ENCODE results near the gene PHACTR3.

PHACTR3 gene

GRCh38 chr20:59682603-59683002 is 78.3 kb downstream of the PHACTR3 start:
- Histone ChIP-seq H3K18ac (ENCODE audit: low read length) (no peak overlapping the region), H3K27me3 (ENCODE audit: insufficient read depth, low read length, poor library complexity) (no peaks in the 10 kb centered on the region), H2BK120ac (ENCODE audit: low read depth, low read length) (no peak overlapping the region), H2BK5ac (ENCODE audit: low read length) (no peak overlapping the region), H3K4me1 (ENCODE audit: control insufficient read depth, low read depth, low read length) (no peaks in the 10 kb centered on the region), H3K9ac (ENCODE audit: low read length) (no peak overlapping the region), H3K4ac (ENCODE audit: low read depth, low read length) (no peak overlapping the region), H3K23ac (ENCODE audit: low read length) (no peak overlapping the region), H3K4me2 (ENCODE audit: low read length) (no peak overlapping the region), H3K56ac (ENCODE audit: low read length) (no peak overlapping the region), H3K27ac (ENCODE audit: low read depth, low read length) (no peak overlapping the region), H3K4me3 (ENCODE audit: low read length) (no peak overlapping the region), H3K79me2 (ENCODE audit: control insufficient read depth, insufficient read depth, low read length) (no peaks in the 10 kb centered on the region), H3K36me3 (ENCODE audit: control insufficient read depth, insufficient read depth, low read length) (no peaks in the 10 kb centered on the region), H4K8ac (ENCODE audit: low read depth, low read length) (no peak overlapping the region), H3K79me1 (ENCODE audit: low read length) (no peaks in the 10 kb centered on the region), H4K5ac (ENCODE audit: low read length) (no peak overlapping the region), H2AK5ac (ENCODE audit: low read length) (no peak overlapping the region), H2BK15ac (replicated peaks; ENCODE audit: low read depth) (no peak overlapping the region)
- no peak for DNase-seq
- no CpG with 5 or more reads among the region's 10 CpGs for WGBS (ENCODE audit: extremely low coverage, insufficient coverage, low lambda C conversion rate)

DNA sequence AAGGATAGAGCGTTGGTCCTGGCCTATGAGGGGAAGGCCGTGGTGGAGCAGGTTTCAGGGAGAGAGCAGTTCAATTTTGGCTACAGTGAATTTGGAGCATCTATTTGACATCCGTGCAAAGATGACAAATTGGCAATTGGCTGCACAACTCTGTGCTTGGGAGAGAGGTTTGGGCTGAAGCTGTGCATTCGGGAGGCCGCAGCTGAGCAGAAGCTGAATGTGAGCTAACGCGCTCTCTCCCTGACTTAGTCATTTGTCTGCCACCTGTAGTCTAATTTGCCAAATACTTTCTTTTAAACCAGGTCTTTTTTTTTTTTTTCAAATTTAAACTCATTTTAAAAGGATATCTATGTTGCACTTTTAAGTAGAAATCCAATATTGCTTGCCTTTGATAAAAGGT is 78.8 kb downstream of the PHACTR3 start:
- Histone ChIP-seq H3K79me2 (ENCODE audit: control insufficient read depth, insufficient read depth, low read length) (no peaks in the 10 kb centered on the region), H3K4me3 (ENCODE audit: low read length) (no peak overlapping the region), H3K4ac (ENCODE audit: low read depth, low read length) (no peak overlapping the region), H2BK15ac (replicated peaks; ENCODE audit: low read depth) (no peak overlapping the region), H3K27me3 (ENCODE audit: insufficient read depth, low read length, poor library complexity) (no peaks in the 10 kb centered on the region), H2BK120ac (ENCODE audit: low read depth, low read length) (no peak overlapping the region), H3K4me2 (ENCODE audit: low read length) (no peak overlapping the region), H3K27ac (ENCODE audit: low read depth, low read length) (no peak overlapping the region), H3K79me1 (ENCODE audit: low read length) (no peaks in the 10 kb centered on the region), H4K8ac (ENCODE audit: low read depth, low read length) (no peak overlapping the region), H3K56ac (ENCODE audit: low read length) (no peak overlapping the region), H3K4me1 (ENCODE audit: control insufficient read depth, low read depth, low read length) (no peaks in the 10 kb centered on the region), H2AK5ac (ENCODE audit: low read length) (no peak overlapping the region), H3K36me3 (ENCODE audit: control insufficient read depth, insufficient read depth, low read length) (no peaks in the 10 kb centered on the region), H3K23ac (ENCODE audit: low read length) (no peak overlapping the region), H3K9ac (ENCODE audit: low read length) (no peak overlapping the region), H2BK5ac (ENCODE audit: low read length) (no peak overlapping the region), H3K18ac (ENCODE audit: low read length) (no peak overlapping the region), H4K5ac (ENCODE audit: low read length) (no peak overlapping the region)
- DNase-seq, result no peak
- no CpG with 5 or more reads among the region's 7 CpGs for WGBS (ENCODE audit: extremely low coverage, insufficient coverage, low lambda C conversion rate)

GRCh38 chr20:59684685-59685242 is 80.4 kb downstream of the PHACTR3 start:
- Histone ChIP-seq H3K4ac (ENCODE audit: low read depth, low read length) (no peak overlapping the region), H3K79me1 (ENCODE audit: low read length) (no peaks in the 10 kb centered on the region), H2AK5ac (ENCODE audit: low read length) (no peak overlapping the region), H2BK120ac (ENCODE audit: low read depth, low read length) (no peak overlapping the region), H3K27me3 (ENCODE audit: insufficient read depth, low read length, poor library complexity) (no peaks in the 10 kb centered on the region), H2BK5ac (ENCODE audit: low read length) (no peak overlapping the region), H3K9ac (ENCODE audit: low read length) (no peak overlapping the region), H3K36me3 (ENCODE audit: control insufficient read depth, insufficient read depth, low read length) (no peaks in the 10 kb centered on the region), H3K23ac (ENCODE audit: low read length) (no peak overlapping the region), H2BK15ac (replicated peaks; ENCODE audit: low read depth) (no peak overlapping the region), H3K4me3 (ENCODE audit: low read length) (no peak overlapping the region), H3K27ac (ENCODE audit: low read depth, low read length) (no peak overlapping the region), H3K4me1 (ENCODE audit: control insufficient read depth, low read depth, low read length) (no peaks in the 10 kb centered on the region), H4K5ac (ENCODE audit: low read length) (no peak overlapping the region), H3K4me2 (ENCODE audit: low read length) (no peak overlapping the region), H3K56ac (ENCODE audit: low read length) (no peak overlapping the region), H3K18ac (ENCODE audit: low read length) (no peak overlapping the region), H4K8ac (ENCODE audit: low read depth, low read length) (no peak overlapping the region), H3K79me2 (ENCODE audit: control insufficient read depth, insufficient read depth, low read length) (no peaks in the 10 kb centered on the region)
- no CpG with 5 or more reads among the region's 9 CpGs for WGBS (ENCODE audit: extremely low coverage, insufficient coverage, low lambda C conversion rate)
- DNase-seq, result no peak

GRCh38 chr20:59686404-59687346 is 82.3 kb downstream of the PHACTR3 start:
- Histone ChIP-seq H3K4me3 (ENCODE audit: low read length) (no peak overlapping the region), H3K9ac (ENCODE audit: low read length) (no peak overlapping the region), H3K56ac (ENCODE audit: low read length) (no peak overlapping the region), H3K79me2 (ENCODE audit: control insufficient read depth, insufficient read depth, low read length) (no peaks in the 10 kb centered on the region), H2AK5ac (ENCODE audit: low read length) (no peak overlapping the region), H4K8ac (ENCODE audit: low read depth, low read length) (no peak overlapping the region), H3K4ac (ENCODE audit: low read depth, low read length) (no peak overlapping the region), H2BK15ac (replicated peaks; ENCODE audit: low read depth) (no peak overlapping the region), H2BK5ac (ENCODE audit: low read length) (no peak overlapping the region), H3K27ac (ENCODE audit: low read depth, low read length) (no peak overlapping the region), H3K79me1 (ENCODE audit: low read length) (no peaks in the 10 kb centered on the region), H3K4me1 (ENCODE audit: control insufficient read depth, low read depth, low read length) (no peaks in the 10 kb centered on the region), H3K27me3 (ENCODE audit: insufficient read depth, low read length, poor library complexity) (no peaks in the 10 kb centered on the region), H4K5ac (ENCODE audit: low read length) (no peak overlapping the region), H3K23ac (ENCODE audit: low read length) (no peak overlapping the region), H3K18ac (ENCODE audit: low read length) (no peak overlapping the region), H3K36me3 (ENCODE audit: control insufficient read depth, insufficient read depth, low read length) (no peaks in the 10 kb centered on the region), H2BK120ac (ENCODE audit: low read depth, low read length) (no peak overlapping the region), H3K4me2 (ENCODE audit: low read length) (no peak overlapping the region)
- DNase-seq, result no peak
- 100% methylated on average over 3 of the region's 7 CpGs for WGBS (ENCODE audit: extremely low coverage, insufficient coverage, low lambda C conversion rate)

- no CpG with 5 or more reads among the region's 3 CpGs for WGBS (ENCODE audit: extremely low coverage, insufficient coverage, low lambda C conversion rate)
- Histone ChIP-seq H3K27ac (ENCODE audit: low read depth, low read length) (no peak overlapping the region), H3K4me1 (ENCODE audit: control insufficient read depth, low read depth, low read length) (no peaks in the 10 kb centered on the region), H3K23ac (ENCODE audit: low read length) (no peak overlapping the region), H4K5ac (ENCODE audit: low read length) (no peak overlapping the region), H3K79me2 (ENCODE audit: control insufficient read depth, insufficient read depth, low read length) (no peaks in the 10 kb centered on the region), H3K79me1 (ENCODE audit: low read length) (no peaks in the 10 kb centered on the region), H3K56ac (ENCODE audit: low read length) (no peak overlapping the region), H2BK5ac (ENCODE audit: low read length) (no peak overlapping the region), H3K27me3 (ENCODE audit: insufficient read depth, low read length, poor library complexity) (no peaks in the 10 kb centered on the region), H3K4me2 (ENCODE audit: low read length) (no peak overlapping the region), H3K36me3 (ENCODE audit: control insufficient read depth, insufficient read depth, low read length) (no peaks in the 10 kb centered on the region), H3K4ac (ENCODE audit: low read depth, low read length) (no peak overlapping the region), H4K8ac (ENCODE audit: low read depth, low read length) (no peak overlapping the region), H3K18ac (ENCODE audit: low read length) (no peak overlapping the region), H3K9ac (ENCODE audit: low read length) (no peak overlapping the region), H2AK5ac (ENCODE audit: low read length) (no peak overlapping the region), H3K4me3 (ENCODE audit: low read length) (no peak overlapping the region), H2BK120ac (ENCODE audit: low read depth, low read length) (no peak overlapping the region), H2BK15ac (replicated peaks; ENCODE audit: low read depth) (no peak overlapping the region)
- DNase-seq, result no peak
These were observed 84.0 kb downstream of the PHACTR3 start for GRCh38 chr20:59688356-59688755.
